Fibroblast of lung (primary cell): Measurements from ENCODE around the gene TCERG1.

Experiments
- EZH2 ChIP-seq: IDR thresholded peaks from 2 replicates; pipeline ENCODE4 v1.5.1; 2012; ENCODE audit warnings: low read length, control low read depth, mild to moderate bottlenecking; ENCODE audit errors: missing control alignments
- TF ChIP-seq, protein P1 (sequence below), 2 donors: IDR thresholded peaks in 1 of 2; conservative IDR thresholded peaks in 1 of 2; 1 replicate in 1 of 2; 2 replicates in 1 of 2; pipeline ENCODE4 v1.5.1; 2011 to 2012; ENCODE audit warnings: low read length in 2 of 2, control low read depth in 1 of 2, inconsistent platforms in 1 of 2, low read depth in 1 of 2, mild to moderate bottlenecking in 1 of 2

DNA sequence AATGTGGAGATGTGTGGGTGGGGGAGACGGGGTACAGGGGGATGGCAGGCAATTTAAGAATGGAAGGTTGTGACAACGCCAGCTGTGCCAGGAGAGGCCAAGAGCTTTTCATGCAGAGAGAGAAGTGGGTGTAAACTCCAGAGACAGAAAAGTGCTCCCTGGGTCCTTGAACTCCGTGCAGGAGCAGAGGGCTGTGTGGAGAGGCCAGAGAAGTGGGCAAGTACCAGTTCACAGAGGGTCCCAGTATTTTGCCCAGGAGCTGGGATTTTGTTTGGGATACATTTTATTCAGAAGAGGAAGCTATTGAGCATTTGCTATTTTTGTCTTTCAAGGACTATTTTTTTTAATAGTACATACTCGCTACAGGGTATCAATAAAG, 19.5 kb upstream of the TCERG1 start:
- no peak for TF ChIP-seq EZH2
- TF ChIP-seq, protein P1, sequence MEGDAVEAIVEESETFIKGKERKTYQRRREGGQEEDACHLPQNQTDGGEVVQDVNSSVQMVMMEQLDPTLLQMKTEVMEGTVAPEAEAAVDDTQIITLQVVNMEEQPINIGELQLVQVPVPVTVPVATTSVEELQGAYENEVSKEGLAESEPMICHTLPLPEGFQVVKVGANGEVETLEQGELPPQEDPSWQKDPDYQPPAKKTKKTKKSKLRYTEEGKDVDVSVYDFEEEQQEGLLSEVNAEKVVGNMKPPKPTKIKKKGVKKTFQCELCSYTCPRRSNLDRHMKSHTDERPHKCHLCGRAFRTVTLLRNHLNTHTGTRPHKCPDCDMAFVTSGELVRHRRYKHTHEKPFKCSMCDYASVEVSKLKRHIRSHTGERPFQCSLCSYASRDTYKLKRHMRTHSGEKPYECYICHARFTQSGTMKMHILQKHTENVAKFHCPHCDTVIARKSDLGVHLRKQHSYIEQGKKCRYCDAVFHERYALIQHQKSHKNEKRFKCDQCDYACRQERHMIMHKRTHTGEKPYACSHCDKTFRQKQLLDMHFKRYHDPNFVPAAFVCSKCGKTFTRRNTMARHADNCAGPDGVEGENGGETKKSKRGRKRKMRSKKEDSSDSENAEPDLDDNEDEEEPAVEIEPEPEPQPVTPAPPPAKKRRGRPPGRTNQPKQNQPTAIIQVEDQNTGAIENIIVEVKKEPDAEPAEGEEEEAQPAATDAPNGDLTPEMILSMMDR (conservative IDR thresholded peaks at IDR 0.05 in 1 of 2, IDR thresholded peaks at IDR 0.05 in 1 of 2; ENCODE audit: low read depth in 1 of 2, low read length in 2 of 2), result no peak
